HTERT RPE-1 (cell line): Measurements from ENCODE around the gene C1QL2.

Source experiments
- in situ Hi-C: fragments of 300-500 bp; cut with MboI; formaldehyde crosslinking; loops from 4 replicates; pipeline ENCODE4 v1.14.3; 2020; ENCODE audit warnings: low sequenced_read_pairs

Gene C1QL2

DNA sequence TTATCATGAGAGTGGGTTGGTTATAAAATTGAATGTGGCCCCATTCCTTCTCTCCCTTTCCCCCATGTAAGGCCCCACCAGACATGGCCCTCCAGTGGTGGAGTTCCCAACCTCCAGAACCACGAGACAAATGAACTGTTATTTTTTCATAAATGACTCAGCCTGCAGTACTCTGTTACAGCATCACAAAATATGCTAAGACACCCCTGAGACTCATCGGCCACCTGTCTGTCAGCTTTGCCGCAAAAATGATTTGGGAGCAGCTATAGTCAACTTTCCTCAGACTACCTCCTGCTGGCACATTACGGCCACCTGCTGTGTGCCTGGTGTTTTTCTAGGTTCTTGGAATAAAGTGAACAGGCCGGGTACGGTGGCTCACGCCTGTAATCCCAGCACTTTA, 21.4 kb upstream of the C1QL2 start:
- in situ Hi-C loops: no loop called here

- in situ Hi-C loops: no loop called here
These were observed 20.7 kb upstream of the C1QL2 start for GRCh38 chr2:119179202-119179601.

- in situ Hi-C loops: no loop called here
These were observed 20.2 kb upstream of the C1QL2 start for GRCh38 chr2:119178776-119179175.

GRCh38 chr2:119177838-119178190, 19.3 kb upstream of the C1QL2 start:
- in situ Hi-C loops: no loop called here

GRCh38 chr2:119177171-119177837, 18.8 kb upstream of the C1QL2 start:
- in situ Hi-C loops: no loop called here

- in situ Hi-C loops: no loop called here
These were observed 17.0 kb upstream of the C1QL2 start for GRCh38 chr2:119175517-119175916.

- in situ Hi-C loops: no loop called here
These were observed 16.4 kb upstream of the C1QL2 start for GRCh38 chr2:119174993-119175347.

DNA sequence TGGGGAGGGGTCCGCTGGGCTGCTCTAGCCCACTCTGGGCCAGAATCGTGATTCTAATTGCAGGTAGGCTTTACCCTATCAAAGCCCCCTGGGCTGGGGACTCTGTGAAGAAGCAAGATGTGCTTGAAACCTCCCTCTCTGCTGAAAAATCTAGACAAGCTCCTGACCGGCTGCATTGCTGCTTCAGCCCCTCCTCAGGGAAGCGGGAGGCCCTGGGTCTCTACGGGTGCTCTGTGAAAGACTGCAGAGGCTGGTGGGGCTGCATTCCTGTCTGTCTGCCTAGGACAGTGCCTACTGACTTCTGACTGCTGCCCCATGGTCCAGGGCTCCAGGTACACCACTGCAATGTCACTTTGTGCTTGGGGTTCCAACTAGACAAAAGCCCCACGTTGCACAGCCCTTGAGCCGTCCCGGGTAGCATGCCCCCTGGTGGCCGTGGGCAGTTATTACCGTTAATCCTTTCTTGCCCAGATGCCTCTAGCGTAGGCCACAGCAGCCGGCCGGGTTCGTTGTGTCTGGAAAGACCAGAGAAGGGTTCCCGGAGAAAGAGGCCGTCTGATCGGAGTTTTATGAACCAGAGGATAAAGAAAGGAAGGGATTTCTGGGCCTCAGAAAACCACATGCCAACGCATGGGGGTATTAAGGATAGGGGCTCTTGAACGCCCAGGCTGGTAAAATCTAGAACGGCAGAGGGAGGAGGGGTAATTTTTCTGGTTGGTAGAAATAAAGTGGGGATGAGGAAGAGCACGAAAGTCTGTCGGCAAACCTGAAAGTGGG, 15.9 kb upstream of the C1QL2 start:
- in situ Hi-C loops: no loop called here

DNA sequence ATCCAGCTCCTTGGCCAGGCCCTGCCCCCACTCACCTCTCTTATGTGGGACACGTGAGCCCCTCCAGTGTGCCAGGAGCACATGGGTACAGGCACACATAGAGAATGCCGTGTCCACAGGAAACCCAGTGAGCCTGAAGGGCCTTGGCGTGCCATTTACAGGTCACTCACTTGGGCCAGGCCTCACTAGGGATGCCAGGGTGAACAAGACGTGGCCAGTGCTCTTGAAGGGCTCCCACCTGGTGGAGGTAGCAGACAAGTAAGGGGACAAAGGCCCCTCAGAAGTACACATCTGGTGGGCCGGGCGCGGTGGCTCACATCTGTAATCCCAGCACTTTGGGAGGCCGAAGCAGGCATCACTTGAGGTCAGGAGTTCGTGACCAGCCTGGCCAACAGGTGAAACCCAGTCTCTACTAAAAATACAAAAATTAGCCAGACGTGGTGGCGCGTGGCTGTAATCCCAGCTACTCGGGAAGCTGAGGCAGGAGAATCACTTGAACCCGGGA, 15.1 kb upstream of the C1QL2 start:
- in situ Hi-C loops: no loop called here

DNA sequence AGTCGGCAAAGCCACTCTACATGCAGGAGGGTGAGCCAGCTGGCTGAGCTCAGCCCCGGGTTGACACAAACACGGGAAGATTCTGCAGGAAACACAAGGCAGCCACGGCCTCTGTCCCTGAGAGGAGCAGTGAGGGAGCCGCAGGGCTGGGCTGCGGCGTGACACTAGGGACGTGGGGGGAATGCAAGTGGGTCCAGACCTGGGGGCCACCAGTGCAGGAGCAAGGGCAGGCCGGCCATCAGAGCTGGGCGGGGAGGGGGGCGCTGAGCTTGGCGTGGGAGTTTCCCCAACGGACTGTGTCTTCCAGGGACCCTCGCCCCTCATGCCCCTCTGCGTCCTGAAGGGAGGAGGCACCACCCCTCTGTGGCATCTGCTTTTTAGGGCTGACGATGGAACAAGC, 12.0 kb upstream of the C1QL2 start:
- in situ Hi-C loops: no loop called here

GRCh38 chr2:119169717-119170116, 11.2 kb upstream of the C1QL2 start:
- in situ Hi-C loops: no loop called here

GRCh38 chr2:119160361-119160990, 1.9 kb upstream of the C1QL2 start:
- in situ Hi-C loops: no loop called here

DNA sequence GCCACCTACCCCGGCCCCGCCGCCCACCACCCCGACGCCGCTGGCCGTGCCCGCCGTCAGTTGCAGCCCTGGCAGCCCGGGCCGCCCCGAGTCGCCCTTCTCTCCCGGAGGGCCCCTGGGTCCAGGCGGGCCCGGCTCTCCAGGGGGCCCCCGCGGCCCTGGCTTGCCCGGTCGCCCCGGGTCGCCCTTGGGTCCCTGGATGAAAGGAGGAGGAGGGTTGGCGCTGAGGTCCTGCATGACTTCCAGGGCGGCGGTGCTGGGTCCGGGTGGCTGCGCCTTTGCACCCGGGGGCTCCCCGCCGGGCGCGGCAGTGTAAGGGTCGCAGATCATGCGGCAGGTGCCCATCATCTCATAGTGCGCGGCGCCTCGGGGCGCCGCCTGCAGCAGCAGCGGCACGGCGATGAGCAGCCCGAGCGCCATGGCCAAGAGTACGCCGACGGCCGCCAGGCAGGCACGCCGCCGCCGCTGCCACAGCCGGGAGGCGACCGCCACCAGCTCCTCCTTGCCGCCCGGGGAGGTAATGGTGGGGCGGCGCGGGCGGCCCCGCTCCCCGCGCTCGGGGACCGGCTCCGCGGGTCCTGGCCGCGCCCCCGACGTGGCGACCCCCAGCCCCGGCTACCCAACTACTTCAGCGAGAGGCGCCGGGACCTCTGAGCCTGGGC, 570 bp downstream of the C1QL2 start:
- in situ Hi-C loops: no loop called here

DNA sequence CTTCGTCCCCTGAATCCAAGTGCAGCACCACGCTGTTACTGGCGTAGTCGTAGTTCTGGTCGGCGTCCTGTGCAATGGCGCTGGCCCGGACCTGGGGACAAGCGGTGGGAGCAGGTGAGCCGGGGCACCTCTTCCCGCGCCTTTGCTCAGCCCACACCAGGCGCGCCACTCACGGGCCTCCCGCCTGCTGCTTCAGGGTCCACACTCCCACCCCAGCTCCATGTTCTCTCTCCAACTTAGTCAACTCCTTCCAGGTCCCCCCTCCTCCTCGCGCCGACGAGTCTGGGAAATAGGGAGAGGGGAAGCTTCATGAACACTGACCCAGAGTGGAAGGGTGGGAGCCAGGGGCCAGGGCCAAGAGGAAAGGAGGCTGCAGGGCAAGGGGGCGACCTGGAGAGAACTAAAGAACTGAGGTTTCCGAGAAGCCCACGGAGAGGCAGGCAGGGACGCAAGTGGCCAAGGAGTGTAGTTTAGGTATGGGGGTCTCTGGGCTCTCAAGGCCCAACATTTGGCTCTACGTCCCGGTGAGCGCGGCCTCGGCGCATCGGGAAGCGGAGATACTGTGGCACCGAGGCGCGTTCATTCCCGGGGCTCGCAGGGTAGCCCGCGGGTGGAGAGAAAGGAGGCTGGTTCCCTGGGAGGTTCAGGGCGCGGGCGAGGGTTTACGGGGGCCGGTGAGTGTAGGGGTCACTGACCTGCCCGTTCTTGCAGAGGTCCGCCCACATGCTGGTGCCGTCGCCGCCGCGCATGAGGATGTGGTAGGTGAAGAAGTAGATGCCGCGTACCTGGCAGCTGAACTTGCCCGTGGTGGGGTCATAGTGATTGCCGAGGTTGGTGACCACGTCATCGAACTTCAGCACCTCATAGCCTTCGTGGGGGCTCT, 1.4 kb downstream of the C1QL2 start:
- in situ Hi-C loops: no loop called here

GRCh38 chr2:119156105-119156890, 2.3 kb downstream of the C1QL2 start:
- in situ Hi-C loops: no loop called here

DNA sequence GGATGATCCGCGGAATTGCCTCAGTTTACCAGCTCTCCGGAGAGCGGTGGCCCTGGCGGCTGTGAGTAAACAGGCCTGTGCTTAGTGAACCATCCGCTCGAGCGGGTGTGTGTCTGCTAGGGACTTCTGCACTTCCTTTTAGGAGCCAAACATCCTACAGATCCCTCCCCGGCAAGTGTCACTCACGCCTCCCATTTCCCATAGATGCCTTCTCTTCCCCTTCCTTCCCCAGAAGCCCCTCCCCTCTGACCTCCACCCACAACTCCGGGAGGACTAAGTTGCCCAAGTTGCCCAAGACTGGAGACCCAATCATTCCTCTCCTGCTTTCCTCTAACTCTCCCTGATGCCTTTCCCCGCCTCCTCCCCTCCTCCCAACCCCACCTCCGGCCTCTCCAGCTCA, 2.9 kb downstream of the C1QL2 start:
- in situ Hi-C loops: no loop called here

- in situ Hi-C loops: no loop called here
These were observed 4.5 kb downstream of the C1QL2 start for GRCh38 chr2:119154076-119154475.

DNA sequence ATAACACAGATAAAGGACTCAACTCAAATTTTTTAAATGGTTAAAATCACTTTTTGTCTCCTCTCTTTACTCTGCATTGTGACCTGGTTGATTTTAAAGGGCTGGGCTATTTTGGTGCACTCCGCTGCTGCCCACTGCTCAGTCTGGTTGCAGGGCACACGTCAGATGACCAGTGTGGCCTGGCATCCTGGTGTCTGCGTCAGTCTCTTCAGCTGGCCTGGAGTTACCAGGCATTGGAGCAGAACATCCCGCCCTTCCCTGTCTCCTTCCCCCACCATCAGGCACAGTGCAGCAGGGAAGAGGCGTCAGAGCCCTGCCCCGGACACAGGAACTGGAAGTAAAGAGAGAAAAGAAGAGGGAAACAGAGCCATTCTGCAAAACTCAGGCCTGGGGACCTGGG, 8.9 kb downstream of the C1QL2 start:
- in situ Hi-C loops: no loop called here

DNA sequence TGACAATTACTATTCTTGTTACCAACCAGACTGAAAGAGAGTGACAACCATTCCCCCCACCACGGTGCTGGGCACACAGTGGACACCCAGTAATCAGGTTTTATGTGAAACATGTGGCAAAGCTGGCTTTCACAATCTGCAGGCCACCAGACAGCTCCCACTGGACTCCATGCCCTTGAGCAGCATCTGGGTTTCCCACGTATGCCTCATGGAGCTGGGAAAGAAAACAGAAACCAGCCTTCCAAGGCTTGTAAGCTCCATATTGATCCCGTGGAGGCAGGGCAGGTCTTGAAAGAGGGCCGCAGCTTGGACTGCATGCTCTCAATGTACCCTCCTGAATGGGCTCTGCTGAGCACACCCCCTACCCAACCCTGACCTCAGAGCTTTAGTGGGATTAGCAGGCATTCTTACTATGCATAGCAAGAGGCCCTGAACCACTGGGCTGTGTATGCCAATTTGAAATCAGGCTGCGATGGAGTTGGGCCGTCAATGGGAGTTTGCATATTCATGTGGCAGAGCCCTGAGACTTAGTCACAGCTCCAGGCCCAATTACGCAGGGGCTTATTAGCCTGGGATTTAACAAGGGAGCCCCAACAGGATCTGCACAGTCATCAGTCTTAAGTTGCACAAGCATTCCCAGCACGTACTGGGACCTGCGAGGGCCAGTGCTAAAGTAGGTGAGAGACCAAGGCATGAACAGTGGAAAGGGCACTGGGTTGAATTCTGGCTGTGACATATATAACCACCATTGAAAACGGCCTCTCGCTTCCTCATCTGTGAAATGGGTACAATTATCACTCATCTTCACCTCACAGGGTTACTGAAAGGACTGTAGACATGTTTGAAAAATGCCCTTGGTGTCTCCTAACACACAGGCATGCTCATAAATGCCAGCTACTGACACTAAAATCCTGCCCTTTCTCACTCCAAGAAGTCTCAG, 10.5 kb downstream of the C1QL2 start:
- in situ Hi-C loops: no loop called here
